Tibial nerve (tissue), 4 donors: Measurements from ENCODE around the gene MRTFA.

ENCODE experiments used
- EP300 ChIP-seq, 2 donors: sonication (generic); formaldehyde crosslinking; IDR thresholded peaks; one replicate each; pipeline ENCODE4 v1.6.1; 2017; ENCODE audit warnings: antibody characterized with exemption in 2 of 2, mild to moderate bottlenecking in 1 of 2
- POLR2A ChIP-seq, 2 donors: fragments of 450-650 bp; IDR thresholded peaks; one replicate each; pipeline ENCODE4 v1.6.1; 2017; ENCODE audit warnings: antibody characterized with exemption in 2 of 2, mild to moderate bottlenecking in 2 of 2, moderate library complexity in 2 of 2
- TF ChIP-seq, protein P1 (sequence below), 5 experiments: fragments of 200-600 bp in 3 of 5; fragments of 450-650 bp in 2 of 5; sonication (generic) in 3 of 5; IDR thresholded peaks; one replicate each; pipeline ENCODE4 v1.5.1; 2016 to 2019; ENCODE audit warnings: antibody characterized with exemption in 5 of 5, mild to moderate bottlenecking in 3 of 5, moderate library complexity in 2 of 5

GRCh38 chr22:40610329-40610850 lies 26.1 kb downstream of the MRTFA start:
- TF ChIP-seq, protein P1, sequence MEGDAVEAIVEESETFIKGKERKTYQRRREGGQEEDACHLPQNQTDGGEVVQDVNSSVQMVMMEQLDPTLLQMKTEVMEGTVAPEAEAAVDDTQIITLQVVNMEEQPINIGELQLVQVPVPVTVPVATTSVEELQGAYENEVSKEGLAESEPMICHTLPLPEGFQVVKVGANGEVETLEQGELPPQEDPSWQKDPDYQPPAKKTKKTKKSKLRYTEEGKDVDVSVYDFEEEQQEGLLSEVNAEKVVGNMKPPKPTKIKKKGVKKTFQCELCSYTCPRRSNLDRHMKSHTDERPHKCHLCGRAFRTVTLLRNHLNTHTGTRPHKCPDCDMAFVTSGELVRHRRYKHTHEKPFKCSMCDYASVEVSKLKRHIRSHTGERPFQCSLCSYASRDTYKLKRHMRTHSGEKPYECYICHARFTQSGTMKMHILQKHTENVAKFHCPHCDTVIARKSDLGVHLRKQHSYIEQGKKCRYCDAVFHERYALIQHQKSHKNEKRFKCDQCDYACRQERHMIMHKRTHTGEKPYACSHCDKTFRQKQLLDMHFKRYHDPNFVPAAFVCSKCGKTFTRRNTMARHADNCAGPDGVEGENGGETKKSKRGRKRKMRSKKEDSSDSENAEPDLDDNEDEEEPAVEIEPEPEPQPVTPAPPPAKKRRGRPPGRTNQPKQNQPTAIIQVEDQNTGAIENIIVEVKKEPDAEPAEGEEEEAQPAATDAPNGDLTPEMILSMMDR (IDR thresholded peaks at IDR 0.05): no peak
- no peak for TF ChIP-seq POLR2A (IDR thresholded peaks at IDR 0.05)
- TF ChIP-seq EP300 (IDR thresholded peaks at IDR 0.05): no peak
